ENCODE data around the gene BRINP3.

Gene BRINP3

GRCh38 chr1:190226006-190226405, 251.7 kb downstream of the BRINP3 start:
- Histone ChIP-seq H3K27me3 (ENCODE audit: insufficient read depth, low read length) (no peaks in the 10 kb centered on the region), H3K79me2 (ENCODE audit: control insufficient read depth, insufficient read depth, low read length, poor library complexity) (no peaks in the 10 kb centered on the region), H3K14ac (ENCODE audit: low read length) (no peak overlapping the region), H3K36me3 (ENCODE audit: control insufficient read depth in 1 of 2, insufficient read depth in 2 of 2, low read length in 2 of 2) (no peaks in the 10 kb centered on the region), H2BK5ac (ENCODE audit: low read depth, low read length, poor library complexity) (no peak overlapping the region), H3K79me1 (ENCODE audit: low read length) (no peaks in the 10 kb centered on the region), H3K9ac (ENCODE audit: low read length) (no peak overlapping the region), H2AFZ (ENCODE audit: insufficient read depth, low read length, poor library complexity) (no peak overlapping the region), H4K12ac (ENCODE audit: low read depth, low read length) (no peak overlapping the region), H3K4ac (ENCODE audit: low read depth, low read length) (no peak overlapping the region), H4K91ac (ENCODE audit: low read depth, low read length) (no peak overlapping the region), H3K18ac (ENCODE audit: low read length) (no peak overlapping the region), H2AK5ac (ENCODE audit: low read length) (no peak overlapping the region), H2BK120ac (ENCODE audit: insufficient read depth, low read length, poor library complexity) (no peak overlapping the region), H2BK12ac (ENCODE audit: low read length) (no peak overlapping the region), H3K27ac (ENCODE audit: low read depth, low read length) (no peak overlapping the region), H3K9me3 (ENCODE audit: insufficient read depth, low read depth, low read length) (no peaks in the 10 kb centered on the region), H4K8ac (ENCODE audit: low read depth, low read length) (no peak overlapping the region), H3K4me3 (ENCODE audit: low read depth, low read length) (no peak overlapping the region), H3K4me2 (ENCODE audit: low read length) (no peak overlapping the region), H3K4me1 (ENCODE audit: control insufficient read depth in 1 of 2, insufficient read depth in 2 of 2, low read length in 2 of 2) (no peaks in the 10 kb centered on the region), H3K23ac (ENCODE audit: low read length) (no peak overlapping the region)
- WGBS (ENCODE audit: extremely low coverage, insufficient coverage, insufficient read length), result no CpG with 5 or more reads among the region's 2 CpGs
- DNase-seq, result no peak

GRCh38 chr1:190212450-190212849, 265.2 kb downstream of the BRINP3 start:
- Histone ChIP-seq H3K23ac (ENCODE audit: low read length) (no peak overlapping the region), H3K14ac (ENCODE audit: low read length) (no peak overlapping the region), H3K4me1 (ENCODE audit: control insufficient read depth in 1 of 2, insufficient read depth in 2 of 2, low read length in 2 of 2) (no peaks in the 10 kb centered on the region), H3K79me1 (ENCODE audit: low read length) (no peaks in the 10 kb centered on the region), H3K9ac (ENCODE audit: low read length) (no peak overlapping the region), H3K9me3 (ENCODE audit: insufficient read depth, low read depth, low read length) (no peaks in the 10 kb centered on the region), H3K27me3 (ENCODE audit: insufficient read depth, low read length) (no peaks in the 10 kb centered on the region), H3K4ac (ENCODE audit: low read depth, low read length) (no peak overlapping the region), H2BK12ac (ENCODE audit: low read length) (no peak overlapping the region), H3K27ac (ENCODE audit: low read depth, low read length) (no peak overlapping the region), H3K18ac (ENCODE audit: low read length) (no peak overlapping the region), H2BK120ac (ENCODE audit: insufficient read depth, low read length, poor library complexity) (no peak overlapping the region), H3K79me2 (ENCODE audit: control insufficient read depth, insufficient read depth, low read length, poor library complexity) (no peaks in the 10 kb centered on the region), H4K12ac (ENCODE audit: low read depth, low read length) (no peak overlapping the region), H3K4me2 (ENCODE audit: low read length) (no peak overlapping the region), H3K4me3 (ENCODE audit: low read depth, low read length) (no peak overlapping the region), H2BK5ac (ENCODE audit: low read depth, low read length, poor library complexity) (no peak overlapping the region), H4K8ac (ENCODE audit: low read depth, low read length) (no peak overlapping the region), H2AFZ (ENCODE audit: insufficient read depth, low read length, poor library complexity) (no peak overlapping the region), H4K91ac (ENCODE audit: low read depth, low read length) (no peak overlapping the region), H2AK5ac (ENCODE audit: low read length) (no peak overlapping the region), H3K36me3 (ENCODE audit: control insufficient read depth in 1 of 2, insufficient read depth in 2 of 2, low read length in 2 of 2) (no peaks in the 10 kb centered on the region)
- no CpG with 5 or more reads among the region's 3 CpGs for WGBS (ENCODE audit: extremely low coverage, insufficient coverage, insufficient read length)
- DNase-seq, result no peak

GRCh38 chr1:190207733-190208132, 269.9 kb downstream of the BRINP3 start:
- H2BK5ac ChIP-seq (ENCODE audit: low read depth, low read length, poor library complexity), result no peak overlapping the region
- no peak overlapping the region for H2AK5ac ChIP-seq (ENCODE audit: low read length)
- no peak overlapping the region for H2AFZ ChIP-seq (ENCODE audit: insufficient read depth, low read length, poor library complexity)
- H4K12ac ChIP-seq (ENCODE audit: low read depth, low read length), result no peak overlapping the region
- H3K79me1 ChIP-seq (ENCODE audit: low read length), result no peaks in the 10 kb centered on the region
- H3K9me3 ChIP-seq (ENCODE audit: insufficient read depth, low read depth, low read length), result no peaks in the 10 kb centered on the region
- no peaks in the 10 kb centered on the region for H3K79me2 ChIP-seq (ENCODE audit: control insufficient read depth, insufficient read depth, low read length, poor library complexity)
- no peaks in the 10 kb centered on the region for H3K36me3 ChIP-seq (ENCODE audit: control insufficient read depth in 1 of 2, insufficient read depth in 2 of 2, low read length in 2 of 2)
- DNase-seq, result no peak
- H3K14ac ChIP-seq (ENCODE audit: low read length), result no peak overlapping the region
- no peak overlapping the region for H3K23ac ChIP-seq (ENCODE audit: low read length)
- H2BK12ac ChIP-seq (ENCODE audit: low read length), result no peak overlapping the region
- no CpG with 5 or more reads among the region's 4 CpGs for WGBS (ENCODE audit: extremely low coverage, insufficient coverage, insufficient read length)
- no peak overlapping the region for H2BK120ac ChIP-seq (ENCODE audit: insufficient read depth, low read length, poor library complexity)
- no peak overlapping the region for H3K4me3 ChIP-seq (ENCODE audit: low read depth, low read length)
- no peak overlapping the region for H3K4me2 ChIP-seq (ENCODE audit: low read length)
- no peak overlapping the region for H3K4ac ChIP-seq (ENCODE audit: low read depth, low read length)
- H4K91ac ChIP-seq (ENCODE audit: low read depth, low read length), result no peak overlapping the region
- no peak overlapping the region for H4K8ac ChIP-seq (ENCODE audit: low read depth, low read length)
- H3K27me3 ChIP-seq (ENCODE audit: insufficient read depth, low read length), result no peaks in the 10 kb centered on the region
- no peak overlapping the region for H3K18ac ChIP-seq (ENCODE audit: low read length)
- H3K4me1 ChIP-seq (ENCODE audit: control insufficient read depth in 1 of 2, insufficient read depth in 2 of 2, low read length in 2 of 2), result no peaks in the 10 kb centered on the region
- no peak overlapping the region for H3K9ac ChIP-seq (ENCODE audit: low read length)
- no peak overlapping the region for H3K27ac ChIP-seq (ENCODE audit: low read depth, low read length)

- DNase-seq, result peak in 1 of 2 donors; percentile 41
- H3K4ac ChIP-seq (ENCODE audit: low read depth, low read length), result no peak overlapping the region
Measured at GRCh38 chr1:190205713-190206112, 272.0 kb downstream of the BRINP3 start.

More at GRCh38 chr1:190205713-190206112, 272.0 kb downstream of the BRINP3 start:
- Histone ChIP-seq H3K4me2 (ENCODE audit: low read length) (no peak overlapping the region), H3K27me3 (ENCODE audit: insufficient read depth, low read length) (no peaks in the 10 kb centered on the region), H2BK120ac (ENCODE audit: insufficient read depth, low read length, poor library complexity) (no peak overlapping the region), H4K91ac (ENCODE audit: low read depth, low read length) (no peak overlapping the region), H3K79me2 (ENCODE audit: control insufficient read depth, insufficient read depth, low read length, poor library complexity) (no peaks in the 10 kb centered on the region), H4K12ac (ENCODE audit: low read depth, low read length) (no peak overlapping the region), H2AK5ac (ENCODE audit: low read length) (no peak overlapping the region), H3K4me1 (ENCODE audit: control insufficient read depth in 1 of 2, insufficient read depth in 2 of 2, low read length in 2 of 2) (no peaks in the 10 kb centered on the region), H3K23ac (ENCODE audit: low read length) (no peak overlapping the region), H3K14ac (ENCODE audit: low read length) (no peak overlapping the region), H3K4me3 (ENCODE audit: low read depth, low read length) (no peak overlapping the region), H2BK5ac (ENCODE audit: low read depth, low read length, poor library complexity) (no peak overlapping the region), H3K79me1 (ENCODE audit: low read length) (no peaks in the 10 kb centered on the region), H3K9ac (ENCODE audit: low read length) (no peak overlapping the region), H2BK12ac (ENCODE audit: low read length) (no peak overlapping the region), H3K27ac (ENCODE audit: low read depth, low read length) (no peak overlapping the region), H2AFZ (ENCODE audit: insufficient read depth, low read length, poor library complexity) (no peak overlapping the region), H3K36me3 (ENCODE audit: control insufficient read depth in 1 of 2, insufficient read depth in 2 of 2, low read length in 2 of 2) (no peaks in the 10 kb centered on the region), H3K18ac (ENCODE audit: low read length) (no peak overlapping the region), H4K8ac (ENCODE audit: low read depth, low read length) (no peak overlapping the region), H3K9me3 (ENCODE audit: insufficient read depth, low read depth, low read length) (peaks cover 3% of the 10 kb centered on the region)
- no CpG with 5 or more reads among the region's 2 CpGs for WGBS (ENCODE audit: extremely low coverage, insufficient coverage, insufficient read length)

All from trophoblast cell (in vitro differentiated cells and primary cell).